Endothelial cell of umbilical vein (primary cell): ENCODE data around the gene PIK3R6. TPM values are rescaled to one million over a fixed set of nuclear protein-coding genes. Genes with fewer than 3 reads are reported as not detected.

ENCODE experiments used
- BruUV-seq: library from RNA; stranded (reverse); fragments of 400-500 nt; replicated peaks from 2 replicates; lab custom pipeline; 2021; lab: Mats Ljungman, UMichigan
- CTCF ChIA-PET: fragments of 300-600, 350-600 bp; sonication (Branson Sonifier 250); formaldehyde crosslinking; loops from one replicate; lab custom pipeline; 2021; ENCODE audit warnings: antibody characterized with exemption, inconsistent platforms; lab: Charles Lee
- POLR2A ChIA-PET: fragments of 300-600, 350-600 bp; sonication (Branson Sonifier 250); formaldehyde crosslinking; loops from one replicate; lab custom pipeline; 2021; ENCODE audit warnings: antibody characterized with exemption, inconsistent platforms; lab: Charles Lee
- DNase-seq: peaks from one replicate; pipeline ENCODE4 v3.0.0-alpha.2; 2011; ENCODE audit warnings: low read depth, low spot score
- FAIRE-seq: peaks from 2 replicates; lab custom pipeline; 2011; peaks lifted over from hg19 to GRCh38; lab: Jason Lieb, UNC
- H2AFZ ChIP-seq: 2 replicates; pipeline ENCODE4 v1.6.0; 2012; ENCODE audit warnings: low read depth, low read length, control low read depth, inconsistent platforms
- H3K27ac ChIP-seq: 2 replicates; pipeline ENCODE4 v1.5.1; 2011; ENCODE audit warnings: low read depth, mild to moderate bottlenecking, control low read depth, low read length, moderate library complexity; ENCODE audit not compliant: insufficient read depth
- H3K27me3 ChIP-seq, 2 experiments: 2 replicates each; pipeline versions ENCODE4 v1.6.0 to v1.6.1; 2011; ENCODE audit warnings: low read length in 2 of 2, mixed read lengths in 1 of 2; ENCODE audit not compliant: control insufficient read depth in 2 of 2, insufficient read depth in 2 of 2
- H3K36me3 ChIP-seq, 2 experiments: 2 replicates in 1 of 2; 3 replicates in 1 of 2; pipeline ENCODE4 v1.5.1; 2011; ENCODE audit warnings: low read length in 2 of 2, mild to moderate bottlenecking in 1 of 2, moderate library complexity in 1 of 2; ENCODE audit not compliant: control insufficient read depth in 2 of 2, insufficient read depth in 2 of 2; ENCODE audit errors: extremely low read depth in 1 of 2
- H3K4me1 ChIP-seq: 3 replicates; pipeline ENCODE4 v1.5.1; 2011; ENCODE audit warnings: mild to moderate bottlenecking, low read length; ENCODE audit not compliant: control insufficient read depth, insufficient read depth; ENCODE audit errors: extremely low read depth
- H3K4me2 ChIP-seq: 2 replicates; pipeline ENCODE4 v1.6.1; 2011; ENCODE audit warnings: low read length, control low read depth, mixed read lengths; ENCODE audit not compliant: insufficient read depth
- H3K4me3 ChIP-seq, 3 experiments: fragments of 200-600 bp in 1 of 3; sonication (generic), shearing (Covaris generic) in 1 of 3; replicated peaks in 1 of 3; 2 replicates each; pipeline ENCODE4 v1.5.1; 2011 to 2016; ENCODE audit warnings: control low read depth in 3 of 3, low read length in 3 of 3, mild to moderate bottlenecking in 2 of 3, inconsistent platforms in 1 of 3, low read depth in 1 of 3, moderate library complexity in 1 of 3; ENCODE audit not compliant: insufficient read depth in 1 of 3
- H3K79me2 ChIP-seq: 2 replicates; pipeline ENCODE4 v1.6.0; 2012; ENCODE audit warnings: low read length, inconsistent platforms; ENCODE audit not compliant: control insufficient read depth, insufficient read depth
- H3K9ac ChIP-seq: replicated peaks from 2 replicates; pipeline ENCODE3; 2011; ENCODE audit warnings: low read length, control low read depth; ENCODE audit not compliant: insufficient read depth; ENCODE audit errors: extremely low read depth
- H3K9me1 ChIP-seq: replicated peaks from 3 replicates; pipeline ENCODE4 v1.6.0; 2011; ENCODE audit warnings: mild to moderate bottlenecking, low read length; ENCODE audit not compliant: control insufficient read depth, insufficient read depth; ENCODE audit errors: extremely low read depth
- H3K9me3 ChIP-seq: replicated peaks from 2 replicates; pipeline ENCODE4 v1.5.1; 2012; ENCODE audit warnings: low read length, inconsistent platforms; ENCODE audit not compliant: control insufficient read depth, insufficient read depth
- H4K20me1 ChIP-seq: replicated peaks from 2 replicates; pipeline ENCODE3; 2011; ENCODE audit warnings: mild to moderate bottlenecking, low read length; ENCODE audit not compliant: control insufficient read depth, insufficient read depth; ENCODE audit errors: extremely low read depth
- CTCF ChIP-seq, 2 donors: IDR thresholded peaks; 1 replicate in 1 of 2; 2 replicates in 1 of 2; pipeline ENCODE4 v1.5.1; 2011; ENCODE audit warnings: low read length in 2 of 2, mild to moderate bottlenecking in 2 of 2, moderate library complexity in 2 of 2, control low read depth in 1 of 2, inconsistent platforms in 1 of 2, low read depth in 1 of 2; ENCODE audit not compliant: insufficient read depth in 1 of 2; ENCODE audit errors: extremely low read depth in 1 of 2
- EZH2 ChIP-seq: IDR thresholded peaks from 2 replicates; pipeline ENCODE4 v1.6.1; 2012; ENCODE audit warnings: borderline replicate concordance, low read depth, mild to moderate bottlenecking, moderate library complexity, low read length, inconsistent platforms; ENCODE audit not compliant: severe bottlenecking
- FOS ChIP-seq: IDR thresholded peaks from 2 replicates; pipeline ENCODE4 v1.6.1; 2011; ENCODE audit warnings: mild to moderate bottlenecking, low read length, moderate library complexity, borderline replicate concordance; ENCODE audit not compliant: insufficient read depth
- GATA2 ChIP-seq: IDR thresholded peaks from 2 replicates; pipeline ENCODE4 v1.7.0; 2011; ENCODE audit warnings: low read depth, mild to moderate bottlenecking, moderate library complexity, mixed read lengths, low read length; ENCODE audit not compliant: insufficient read length, insufficient read depth
- JUN ChIP-seq: IDR thresholded peaks from 2 replicates; pipeline ENCODE4 v1.6.1; 2011; ENCODE audit warnings: borderline replicate concordance, low read depth; ENCODE audit not compliant: insufficient read length, insufficient read depth
- MAX ChIP-seq: IDR thresholded peaks from 2 replicates; pipeline ENCODE4 v1.6.1; 2011; ENCODE audit not compliant: insufficient read depth, insufficient read length
- MYC ChIP-seq: IDR thresholded peaks from one replicate; pipeline ENCODE4 v1.6.1; 2011; ENCODE audit warnings: mild to moderate bottlenecking, low read depth, low read length
- POLR2A ChIP-seq: IDR thresholded peaks from 2 replicates; pipeline ENCODE4 v1.6.1; 2012; ENCODE audit warnings: low read depth, mild to moderate bottlenecking, control low read depth, low read length
- POLR2AphosphoS5 ChIP-seq: IDR thresholded peaks from 2 replicates; pipeline ENCODE4 v1.6.1; 2012; ENCODE audit warnings: low read depth, mild to moderate bottlenecking, control low read depth, low read length, moderate library complexity; ENCODE audit not compliant: insufficient read depth
- dilution Hi-C: fragments of 300-500 bp; cut with MboI; formaldehyde crosslinking; loops from one replicate; pipeline ENCODE4 v1.15.0; 2019; ENCODE audit warnings: low sequenced_read_pairs; ENCODE audit not compliant: extremely low pct_ligation_motif_present
- intact Hi-C: fragments of 100-400 bp; cut with micrococcal nuclease; formaldehyde crosslinking; loops from one replicate; pipeline ENCODE4 v1.10.0; 2022
- polyA plus RNA-seq, 4 experiments: library from polyadenylated mRNA; depleted of rRNA in 3 of 4; stranded (reverse) in 3 of 4; unstranded in 1 of 4; fragments of >200 nt; gene quantifications; 2 replicates each; pipeline versions ENCODE4 v1.2.1 to v1.2.3, GENCODE V29; 2011 to 2012; ENCODE audit warnings: missing spikeins in 1 of 4
- total RNA-seq: library from RNA; stranded (reverse); gene quantifications from 2 replicates; pipeline ENCODE4 v1.2.3, GENCODE V29; 2021

PIK3R6 gene
- total and polyA plus RNA-seq, 2 donors (not counting 3 experiments of a cell fraction or from before 2014, with no cell fraction given), result not detected

GRCh38 chr17:8881606-8882005 is 14.1 kb upstream of the PIK3R6 start:
- POLR2A ChIA-PET, result no interaction called here
- DNase-seq (no peak), FAIRE-seq (no peak)
- dilution Hi-C loops, result no loop called here
- no peak overlapping the region for H2AFZ ChIP-seq
- CTCF ChIA-PET, result no interaction called here
- no peak for TF ChIP-seq POLR2AphosphoS5
- no peak for TF ChIP-seq JUN
- TF ChIP-seq POLR2A, result no peak
- no peak for TF ChIP-seq GATA2
- TF ChIP-seq MYC, result no peak
- TF ChIP-seq MAX, result no peak
- TF ChIP-seq FOS, result no peak
- TF ChIP-seq CTCF (IDR thresholded peaks at IDR 0.05; ENCODE audit: extremely low read depth in 1 of 2, insufficient read depth in 1 of 2, low read depth in 1 of 2, low read length in 2 of 2), result no peak
- no peak for TF ChIP-seq EZH2
- H3K36me3 ChIP-seq, result no peaks in the 10 kb centered on the region
- H3K27me3 ChIP-seq, result peaks cover 0 to 4% of the 10 kb centered on the region in 2 experiments
- no peaks in the 10 kb centered on the region for H3K9me3 ChIP-seq
- BruUV-seq, result no TSS peak
- no peak overlapping the region for H3K4me2 ChIP-seq
- H3K4me3 ChIP-seq, result no peak overlapping the region
- H3K27ac ChIP-seq, result no peak overlapping the region
- H4K20me1 ChIP-seq, result no peaks in the 10 kb centered on the region
- no peaks in the 10 kb centered on the region for H3K4me1 ChIP-seq
- H3K9ac ChIP-seq, result no peak overlapping the region
- H3K9me1 ChIP-seq, result no peaks in the 10 kb centered on the region
- H3K79me2 ChIP-seq, result no peaks in the 10 kb centered on the region
- intact Hi-C loops, result no loop called here
